T-helper 2 cell treated with Interferon-gamma antibody and Interleukin-4, amounts not matched to agents 100 ng/mL and 5 ng/mL, for 36 hours (primary cell): ENCODE data around the gene DGCR2. TPM values are rescaled to one million over a fixed set of nuclear protein-coding genes. Genes with fewer than 3 reads are reported as not detected.
"Not testable (repeated sequence)": the region's sequence is repeated elsewhere in the genome, so short reads cannot be mapped to it uniquely, and the experiment has no call there.

Experiments used
- intact Hi-C: fragments of 100-400 bp; cut with micrococcal nuclease; formaldehyde crosslinking; loops from one replicate; pipeline ENCODE4 v1.15.1; 2023
- total RNA-seq: library from RNA; stranded (reverse); gene quantifications from 2 replicates; pipeline ENCODE4 v1.2.3, GENCODE V29; 2022

The DGCR2 gene
- total RNA-seq, 1 donor from 2014 or later: 31.7 TPM

GRCh38 chr22:18988958-18989357 lies 133.3 kb downstream of the DGCR2 start:
- intact Hi-C loops: no loop called here

GRCh38 chr22:18987765-18988164 lies 134.4 kb downstream of the DGCR2 start:
- intact Hi-C loops: no loop called here

GRCh38 chr22:18987114-18987513 lies 135.1 kb downstream of the DGCR2 start:
- intact Hi-C loops: not testable (repeated sequence)

Other genes with a start within 250 kb of the DGCR2 start
- gene DGCR6, start 216.1 kb downstream of the DGCR2 start, total RNA-seq: 0.68 and 0.80 TPM in 2 replicates
- 0.32 TPM in 1 of 2 replicates, not detected in the other for gene PRODH, start 186.1 kb downstream of the DGCR2 start, total RNA-seq
- not detected in 2 replicates for gene TSSK2, start 8.9 kb upstream of the DGCR2 start, total RNA-seq
- gene ESS2, start 22.2 kb upstream of the DGCR2 start, total RNA-seq: 18.0 and 20.0 TPM in 2 replicates
- gene GSC2, start 27.9 kb upstream of the DGCR2 start, total RNA-seq: not detected in 2 replicates
- gene SLC25A1, start 56.3 kb upstream of the DGCR2 start, total RNA-seq: 42.6 and 45.4 TPM in 2 replicates
- 0.84 and 1.0 TPM in 2 replicates for gene CLTCL1, start 169.3 kb upstream of the DGCR2 start, total RNA-seq